ENCODE results near the gene PLEKHA7. TPM values are rescaled to one million over a fixed set of nuclear protein-coding genes. Genes with fewer than 3 reads are reported as not detected.
"Not testable (repeated sequence)": the region's sequence is repeated elsewhere in the genome, so short reads cannot be mapped to it uniquely, and the experiment has no call there.

The PLEKHA7 gene
- polyA plus RNA-seq, 1 experiment, result 0.05 TPM

DNA sequence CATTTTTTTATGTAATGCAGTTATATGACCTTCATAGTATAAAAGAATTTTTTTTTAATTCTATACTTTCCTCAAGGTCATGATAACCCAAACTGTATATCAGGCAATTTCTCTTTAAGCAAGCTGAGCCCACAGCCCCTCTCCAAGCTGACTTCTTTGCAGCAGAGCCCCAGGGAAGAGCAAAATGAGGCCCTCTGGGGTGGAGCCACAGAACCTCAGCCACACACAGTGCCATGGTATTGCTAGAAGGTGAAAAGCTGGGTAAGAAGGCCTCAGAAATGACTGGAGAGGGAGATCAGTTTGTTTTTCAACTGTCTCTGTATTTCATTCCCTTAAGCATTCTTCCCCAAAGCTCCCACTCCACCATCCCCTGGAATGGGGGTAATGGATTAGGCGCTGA, 108.8 kb downstream of the PLEKHA7 start:
- H3K27ac ChIP-seq (ENCODE audit: low read depth, low read length), result no peak overlapping the region
- CTCF ChIA-PET, result no interaction called here
- no peaks in the 10 kb centered on the region for H3K27me3 ChIP-seq (ENCODE audit: control insufficient read depth, insufficient read depth, low read length)
- no peaks in the 10 kb centered on the region for H3K9me3 ChIP-seq (ENCODE audit: control insufficient read depth, insufficient read depth, low read length)
- POLR2A ChIA-PET, result no interaction called here
- no peak for DNase-seq (ENCODE audit: low read depth, low spot score)
- H3K4me3 ChIP-seq (ENCODE audit: low read depth, low read length), result no peak overlapping the region
- TF ChIP-seq, protein P1, sequence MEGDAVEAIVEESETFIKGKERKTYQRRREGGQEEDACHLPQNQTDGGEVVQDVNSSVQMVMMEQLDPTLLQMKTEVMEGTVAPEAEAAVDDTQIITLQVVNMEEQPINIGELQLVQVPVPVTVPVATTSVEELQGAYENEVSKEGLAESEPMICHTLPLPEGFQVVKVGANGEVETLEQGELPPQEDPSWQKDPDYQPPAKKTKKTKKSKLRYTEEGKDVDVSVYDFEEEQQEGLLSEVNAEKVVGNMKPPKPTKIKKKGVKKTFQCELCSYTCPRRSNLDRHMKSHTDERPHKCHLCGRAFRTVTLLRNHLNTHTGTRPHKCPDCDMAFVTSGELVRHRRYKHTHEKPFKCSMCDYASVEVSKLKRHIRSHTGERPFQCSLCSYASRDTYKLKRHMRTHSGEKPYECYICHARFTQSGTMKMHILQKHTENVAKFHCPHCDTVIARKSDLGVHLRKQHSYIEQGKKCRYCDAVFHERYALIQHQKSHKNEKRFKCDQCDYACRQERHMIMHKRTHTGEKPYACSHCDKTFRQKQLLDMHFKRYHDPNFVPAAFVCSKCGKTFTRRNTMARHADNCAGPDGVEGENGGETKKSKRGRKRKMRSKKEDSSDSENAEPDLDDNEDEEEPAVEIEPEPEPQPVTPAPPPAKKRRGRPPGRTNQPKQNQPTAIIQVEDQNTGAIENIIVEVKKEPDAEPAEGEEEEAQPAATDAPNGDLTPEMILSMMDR (IDR thresholded peaks at IDR 0.05; ENCODE audit: low read depth, low read length), result no peak

DNA sequence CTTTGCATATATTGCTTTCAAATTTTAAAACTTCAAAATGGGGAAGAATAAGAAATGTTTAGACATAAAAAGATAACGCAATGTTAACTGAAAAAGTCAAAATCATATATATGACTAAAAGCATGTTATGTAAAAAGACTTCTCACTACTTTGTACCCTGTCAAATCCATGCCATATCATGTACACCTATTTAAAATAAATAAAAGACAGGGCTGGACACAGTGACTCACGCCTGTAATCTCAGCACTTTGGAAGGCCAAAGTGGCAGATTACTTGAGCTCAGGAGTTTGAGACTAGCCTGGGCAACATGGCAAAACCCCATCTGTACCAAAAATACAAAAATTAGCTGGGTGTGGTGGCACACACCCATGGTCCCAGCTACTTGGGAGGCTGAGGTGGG, 109.5 kb downstream of the PLEKHA7 start:
- H3K27me3 ChIP-seq (ENCODE audit: control insufficient read depth, insufficient read depth, low read length); H3K9me3 ChIP-seq (ENCODE audit: control insufficient read depth, insufficient read depth, low read length); H3K27ac ChIP-seq (ENCODE audit: low read depth, low read length); DNase-seq (ENCODE audit: low read depth, low spot score); POLR2A ChIA-PET; H3K4me3 ChIP-seq (ENCODE audit: low read depth, low read length): not testable (repeated sequence)
- CTCF ChIA-PET, result interaction anchor here (1.5 kb wide), 1 partner anchor 85 kb away, joined by 3 read pairs; no protein-coding TSS in a partner anchor

DNA sequence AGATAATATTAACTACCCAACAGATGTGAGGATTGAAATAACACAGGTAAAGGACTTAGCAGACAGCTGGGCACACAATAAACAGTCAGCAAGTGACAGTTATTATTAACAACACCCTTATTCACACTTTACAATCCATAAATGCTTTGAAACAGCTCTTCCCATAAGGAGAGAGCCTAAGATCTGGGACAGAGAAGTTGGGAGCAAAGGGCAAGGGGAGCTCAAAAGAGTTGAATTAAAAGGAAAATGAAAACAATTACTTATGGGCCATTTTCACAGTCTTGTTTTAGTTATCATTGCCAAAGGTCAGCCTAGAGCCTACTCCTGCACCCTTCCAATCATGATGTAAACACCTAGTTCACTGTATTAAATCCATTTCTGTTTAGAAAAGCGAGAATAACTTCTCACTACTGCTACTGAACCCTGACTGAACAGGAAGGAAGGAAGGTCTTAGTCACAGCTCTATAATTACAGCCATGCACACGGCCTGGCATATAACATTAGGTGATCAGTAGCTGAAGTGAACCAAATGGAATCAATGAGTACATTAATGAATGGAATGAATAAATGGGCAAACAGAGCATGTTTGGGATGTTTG, 111.3 kb downstream of the PLEKHA7 start:
- CTCF ChIA-PET, result no interaction called here

DNA sequence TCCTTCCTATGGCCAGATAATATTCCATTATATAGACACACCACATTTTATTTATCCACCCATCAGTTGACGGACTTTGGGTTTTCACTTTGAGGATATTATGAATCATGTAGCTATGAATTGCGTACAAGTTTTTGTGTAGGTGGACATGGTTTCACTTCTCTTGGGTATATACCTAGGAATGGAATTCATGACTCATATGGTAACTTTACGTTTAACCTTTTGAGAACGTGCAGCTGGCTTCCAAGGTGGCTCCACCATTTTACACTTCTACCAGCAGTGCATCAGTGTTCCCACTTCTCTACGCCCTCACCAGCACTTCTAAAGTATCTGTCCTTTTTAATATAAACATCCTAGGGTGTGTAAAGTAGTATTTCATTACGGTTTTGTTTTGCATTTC, 112.0 kb downstream of the PLEKHA7 start:
- peaks cover 3% of the 10 kb centered on the region for H3K27me3 ChIP-seq (ENCODE audit: control insufficient read depth, insufficient read depth, low read length)

More for the DNA sequence above, 111.3 kb downstream of the PLEKHA7 start:
- POLR2A ChIA-PET, result no interaction called here
- Histone ChIP-seq H3K9me3 (ENCODE audit: control insufficient read depth, insufficient read depth, low read length) (no peaks in the 10 kb centered on the region), H3K4me3 (ENCODE audit: low read depth, low read length) (no peak overlapping the region), H3K27ac (ENCODE audit: low read depth, low read length) (no peak overlapping the region), H3K27me3 (ENCODE audit: control insufficient read depth, insufficient read depth, low read length) (peaks cover 3% of the 10 kb centered on the region)
- TF ChIP-seq, protein P1 (IDR thresholded peaks at IDR 0.05; ENCODE audit: low read depth, low read length), result no peak
- no peak for DNase-seq (ENCODE audit: low read depth, low spot score)

DNA sequence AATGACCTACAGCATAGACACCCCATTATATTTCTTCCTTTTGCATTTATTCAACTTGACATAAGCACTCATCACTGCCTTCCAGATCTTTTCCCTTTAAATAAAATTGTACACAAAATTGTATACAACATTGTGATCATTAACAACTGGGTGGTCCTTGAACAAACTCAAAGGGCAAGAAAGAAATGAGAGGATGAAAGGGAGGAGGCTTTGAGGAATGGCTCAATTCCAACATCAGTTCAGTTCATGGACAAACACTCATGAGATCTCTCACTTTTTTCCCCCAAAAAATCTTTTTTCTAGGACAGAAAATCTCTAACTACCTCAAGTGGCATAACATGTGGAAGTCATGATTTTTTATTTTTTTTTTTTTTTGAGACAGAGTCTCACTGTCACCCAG, 113.7 kb downstream of the PLEKHA7 start:
- Histone ChIP-seq H3K9me3 (ENCODE audit: control insufficient read depth, insufficient read depth, low read length) (no peaks in the 10 kb centered on the region), H3K27me3 (ENCODE audit: control insufficient read depth, insufficient read depth, low read length) (peaks cover 3% of the 10 kb centered on the region), H3K27ac (ENCODE audit: low read depth, low read length) (no peak overlapping the region), H3K4me3 (ENCODE audit: low read depth, low read length) (no peak overlapping the region)
- CTCF ChIA-PET, result no interaction called here
- TF ChIP-seq, protein P1 (IDR thresholded peaks at IDR 0.05; ENCODE audit: low read depth, low read length), result no peak
- DNase-seq (ENCODE audit: low read depth, low spot score), result no peak
- POLR2A ChIA-PET, result no interaction called here

More for the DNA sequence above, 112.0 kb downstream of the PLEKHA7 start:
- Histone ChIP-seq H3K9me3 (ENCODE audit: control insufficient read depth, insufficient read depth, low read length) (no peaks in the 10 kb centered on the region), H3K4me3 (ENCODE audit: low read depth, low read length) (no peak overlapping the region), H3K27ac (ENCODE audit: low read depth, low read length) (no peak overlapping the region)
- POLR2A ChIA-PET, result no interaction called here
- TF ChIP-seq, protein P1 (IDR thresholded peaks at IDR 0.05; ENCODE audit: low read depth, low read length), result no peak
- CTCF ChIA-PET, result interaction anchor here (1.5 kb wide), 1 partner anchor 114 kb away, joined by 7 read pairs; no protein-coding TSS in a partner anchor
- DNase-seq (ENCODE audit: low read depth, low spot score), result no peak

All from AG04450 (cell line).